AG04450 (cell line): ENCODE data around the gene ST3GAL3. TPM values are rescaled to one million over a fixed set of nuclear protein-coding genes. Genes with fewer than 3 reads are reported as not detected.

Source experiments
- CTCF ChIA-PET: fragments of 300-600, 350-600 bp; formaldehyde crosslinking; extraction: SDS; loops from one replicate; lab custom pipeline; 2022; ENCODE audit warnings: antibody characterized with exemption, inconsistent platforms; lab: Charles Lee
- POLR2A ChIA-PET: fragments of 350-600 bp; formaldehyde crosslinking; extraction: SDS; loops from one replicate; lab custom pipeline; 2021; ENCODE audit warnings: antibody characterized with exemption, inconsistent platforms; lab: Yijun Ruan, JAX
- DNase-seq: peaks from one replicate; pipeline ENCODE4 v3.0.0-alpha.2; 2011; ENCODE audit warnings: low read depth, low spot score
- H3K27ac ChIP-seq: one replicate; pipeline ENCODE4 v1.5.1; 2012; ENCODE audit warnings: low read depth, low read length, control low read depth
- H3K27me3 ChIP-seq: one replicate; pipeline ENCODE4 v1.6.0; 2012; ENCODE audit warnings: low read length; ENCODE audit not compliant: control insufficient read depth, insufficient read depth
- H3K4me3 ChIP-seq: 2 replicates; pipeline ENCODE4 v1.5.1; 2011; ENCODE audit warnings: mild to moderate bottlenecking, low read depth, low read length, control low read depth
- H3K9me3 ChIP-seq: 2 replicates; pipeline ENCODE4 v1.5.1; 2012; ENCODE audit warnings: low read length; ENCODE audit not compliant: control insufficient read depth, insufficient read depth
- CTCF ChIP-seq: IDR thresholded peaks from 2 replicates; pipeline ENCODE4 v1.5.1; 2011; ENCODE audit warnings: low read depth, low read length, control low read depth, inconsistent platforms
- polyA plus RNA-seq: library from polyadenylated mRNA; depleted of rRNA; stranded (reverse); fragments of >200 nt; gene quantifications from 2 replicates; pipeline ENCODE4 v1.2.3, GENCODE V29; 2011

Gene ST3GAL3
- polyA plus RNA-seq, 1 experiment, result 11.5 TPM

GRCh38 chr1:43768168-43768567, 60.8 kb downstream of the ST3GAL3 start:
- CTCF ChIA-PET, result interaction anchor here (3.1 kb wide), 1 partner anchor 167 kb away, joined by 26 read pairs; no protein-coding TSS in a partner anchor
- no peak overlapping the region for H3K4me3 ChIP-seq
- H3K27ac ChIP-seq, result no peak overlapping the region
- DNase-seq, result no peak
- H3K27me3 ChIP-seq, result no peaks in the 10 kb centered on the region
- TF ChIP-seq CTCF, result no peak
- H3K9me3 ChIP-seq, result no peaks in the 10 kb centered on the region
- POLR2A ChIA-PET, result no interaction called here

DNA sequence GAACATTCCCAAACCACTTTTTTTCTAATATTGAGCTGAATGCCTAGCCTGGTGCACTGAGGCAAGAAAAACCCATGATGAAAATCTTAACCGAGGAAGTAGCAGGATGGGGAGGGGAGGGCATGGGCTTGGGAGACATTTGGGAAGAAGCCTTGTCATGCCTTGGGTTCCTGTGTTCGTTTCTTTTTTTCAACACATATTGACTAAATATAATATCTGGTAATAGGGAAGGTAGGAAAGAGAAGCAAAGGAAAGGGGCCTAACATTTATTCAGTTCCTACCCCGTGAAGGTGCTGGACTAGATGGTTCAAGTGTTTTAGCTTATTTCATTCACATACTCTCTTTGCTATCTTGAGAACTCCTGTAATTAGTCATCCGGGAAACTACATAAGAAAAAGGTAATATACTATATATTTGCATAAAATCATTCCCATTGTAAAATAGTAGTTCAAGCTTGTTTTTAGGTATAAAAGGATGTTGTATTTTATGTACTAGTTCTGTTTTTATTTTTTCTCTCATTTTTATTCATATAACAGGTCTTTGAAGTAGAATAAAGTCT, 62.1 kb downstream of the ST3GAL3 start:
- H3K9me3 ChIP-seq, result no peaks in the 10 kb centered on the region
- ChIA-PET POLR2A (no interaction called here), CTCF (interaction anchor here (0.8 to 3.1 kb wide), 3 partner anchors 165 to 237 kb away, joined by 3 to 26 read pairs (median 4); no protein-coding TSS in a partner anchor)
- no peak overlapping the region for H3K27ac ChIP-seq
- no peak overlapping the region for H3K4me3 ChIP-seq
- H3K27me3 ChIP-seq, result no peaks in the 10 kb centered on the region
- no peak for DNase-seq
- no peak for TF ChIP-seq CTCF

DNA sequence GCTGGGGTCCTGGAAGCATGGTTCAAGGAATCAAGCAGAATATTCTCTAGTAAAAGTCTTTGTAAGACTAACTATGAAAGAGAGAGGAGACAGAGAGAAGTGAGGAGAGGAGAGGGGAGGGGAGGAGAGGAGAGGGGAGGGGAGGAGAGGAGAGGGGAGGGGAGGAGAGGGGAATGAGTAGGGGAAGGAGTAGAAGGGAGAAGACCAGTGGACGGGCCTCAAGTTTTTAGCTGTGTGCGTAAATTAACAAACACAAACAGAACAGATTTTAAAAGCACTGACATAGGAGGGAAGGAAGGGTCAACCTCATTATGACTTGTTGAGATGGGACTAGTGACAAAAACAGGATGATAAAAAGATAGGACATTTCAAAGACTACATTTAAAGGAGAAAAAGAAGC, 62.8 kb downstream of the ST3GAL3 start:
- Histone ChIP-seq H3K27me3 (no peaks in the 10 kb centered on the region), H3K4me3 (no peak overlapping the region), H3K9me3 (no peaks in the 10 kb centered on the region), H3K27ac (no peak overlapping the region)
- no peak for TF ChIP-seq CTCF
- DNase-seq, result no peak
- ChIA-PET POLR2A (no interaction called here), CTCF (interaction anchor here (3.1 kb wide), 1 partner anchor 165 kb away, joined by 26 read pairs; no protein-coding TSS in a partner anchor)

GRCh38 chr1:43772978-43773377, 65.6 kb downstream of the ST3GAL3 start:
- H3K27me3 ChIP-seq, result no peaks in the 10 kb centered on the region
- DNase-seq, result no peak
- TF ChIP-seq CTCF, result no peak
- H3K27ac ChIP-seq, result no peak overlapping the region
- CTCF ChIA-PET, result interaction anchor here (1.0 to 3.7 kb wide), 4 partner anchors 9 to 275 kb away, joined by 4 to 32 read pairs (median 10); no protein-coding TSS in a partner anchor
- H3K4me3 ChIP-seq, result no peak overlapping the region
- POLR2A ChIA-PET, result no interaction called here
- H3K9me3 ChIP-seq, result no peaks in the 10 kb centered on the region

GRCh38 chr1:43773821-43774220, 66.5 kb downstream of the ST3GAL3 start:
- Histone ChIP-seq H3K27me3 (no peaks in the 10 kb centered on the region), H3K27ac (no peak overlapping the region), H3K9me3 (no peaks in the 10 kb centered on the region), H3K4me3 (no peak overlapping the region)
- DNase-seq, result no peak
- TF ChIP-seq CTCF, result no peak
- ChIA-PET POLR2A (no interaction called here), CTCF (interaction anchor here (1.0 to 3.7 kb wide), 4 partner anchors 10 to 274 kb away, joined by 4 to 32 read pairs (median 10); no protein-coding TSS in a partner anchor)
